Neural cell (in vitro differentiated cells): ENCODE measurements around the gene ARHGAP27.

Experiments used
- EP300 ChIP-seq: fragments of 450-650 bp; conservative IDR thresholded peaks from 2 replicates; pipeline ENCODE4 v1.6.1; 2014; ENCODE audit warnings: antibody characterized with exemption, mild to moderate bottlenecking, moderate library complexity; ENCODE audit not compliant: poor library complexity, severe bottlenecking
- EZH2 ChIP-seq: fragments of 200-600, 300-800 bp; shearing (Covaris generic), sonication (generic); IDR thresholded peaks from 2 replicates; pipeline ENCODE4 v1.6.1; 2014; ENCODE audit warnings: antibody characterized with exemption, low read length, borderline replicate concordance, mild to moderate bottlenecking; ENCODE audit not compliant: insufficient read depth, poor library complexity, severe bottlenecking
- MXI1 ChIP-seq: fragments of 450-650 bp; conservative IDR thresholded peaks from 2 replicates; pipeline ENCODE4 v1.6.1; 2014; ENCODE audit warnings: antibody characterized with exemption, mild to moderate bottlenecking; ENCODE audit not compliant: poor library complexity, severe bottlenecking
- POLR2AphosphoS5 ChIP-seq: IDR thresholded peaks from 2 replicates; pipeline ENCODE4 v1.6.1; 2012
- RAD21 ChIP-seq: fragments of 450-650 bp; conservative IDR thresholded peaks from 2 replicates; pipeline ENCODE4 v1.6.1; 2014; ENCODE audit warnings: antibody characterized with exemption, mild to moderate bottlenecking, moderate library complexity
- SMC3 ChIP-seq: fragments of 450-650 bp; conservative IDR thresholded peaks from 2 replicates; pipeline ENCODE4 v1.6.1; 2014; ENCODE audit warnings: antibody characterized with exemption, mild to moderate bottlenecking, moderate library complexity; ENCODE audit not compliant: poor library complexity
- TAF1 ChIP-seq: IDR thresholded peaks from 2 replicates; pipeline ENCODE4 v1.6.1; 2012; ENCODE audit warnings: low read depth
- TF ChIP-seq, protein P1 (sequence below): fragments of 450-650 bp; IDR thresholded peaks from 2 replicates; pipeline ENCODE4 v1.5.1; 2014; ENCODE audit warnings: antibody characterized with exemption, mild to moderate bottlenecking, moderate library complexity; ENCODE audit not compliant: poor library complexity, severe bottlenecking
- TF ChIP-seq, protein P2 (sequence below): IDR thresholded peaks from 2 replicates; pipeline ENCODE4 v1.6.1; 2012; ENCODE audit warnings: borderline replicate concordance

DNA sequence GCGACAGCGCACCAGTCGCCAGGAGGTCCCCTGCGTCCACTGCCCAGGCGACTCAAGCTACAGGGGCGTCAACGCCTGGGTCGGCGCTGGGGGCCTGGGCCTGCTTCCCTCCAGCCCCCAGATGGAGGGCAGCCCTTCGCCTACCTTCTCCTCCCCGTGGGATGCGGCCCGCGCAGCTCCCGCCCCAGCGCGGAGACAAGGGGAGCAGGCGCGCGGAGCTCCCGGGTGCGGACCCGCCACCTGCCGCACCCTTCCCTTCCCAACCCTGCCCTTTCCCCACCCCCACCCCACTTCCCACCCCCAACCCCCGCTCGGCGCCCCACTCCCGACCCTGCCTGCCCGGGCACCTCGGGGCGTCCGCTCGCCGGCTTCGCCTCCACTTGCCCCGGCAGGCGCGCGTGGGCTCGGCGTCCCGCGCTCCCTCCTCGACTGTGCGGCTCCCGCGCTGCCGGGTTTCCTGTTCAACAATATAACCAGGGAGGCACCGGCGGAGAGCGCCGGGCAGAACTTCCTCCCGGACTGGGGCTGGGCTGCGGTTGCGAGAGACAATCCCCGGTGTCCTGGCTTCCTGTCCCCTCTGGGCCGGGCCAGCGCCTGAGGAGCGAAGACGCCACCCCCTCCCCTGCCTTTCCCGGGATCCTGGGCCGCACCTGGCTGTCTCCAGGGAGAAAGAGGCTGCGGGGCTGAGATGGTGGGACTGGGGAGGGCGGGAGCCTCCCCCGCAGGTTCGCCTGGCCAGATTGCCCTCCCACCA is at the start of gene ARHGAP27:
- TF ChIP-seq, protein P1, sequence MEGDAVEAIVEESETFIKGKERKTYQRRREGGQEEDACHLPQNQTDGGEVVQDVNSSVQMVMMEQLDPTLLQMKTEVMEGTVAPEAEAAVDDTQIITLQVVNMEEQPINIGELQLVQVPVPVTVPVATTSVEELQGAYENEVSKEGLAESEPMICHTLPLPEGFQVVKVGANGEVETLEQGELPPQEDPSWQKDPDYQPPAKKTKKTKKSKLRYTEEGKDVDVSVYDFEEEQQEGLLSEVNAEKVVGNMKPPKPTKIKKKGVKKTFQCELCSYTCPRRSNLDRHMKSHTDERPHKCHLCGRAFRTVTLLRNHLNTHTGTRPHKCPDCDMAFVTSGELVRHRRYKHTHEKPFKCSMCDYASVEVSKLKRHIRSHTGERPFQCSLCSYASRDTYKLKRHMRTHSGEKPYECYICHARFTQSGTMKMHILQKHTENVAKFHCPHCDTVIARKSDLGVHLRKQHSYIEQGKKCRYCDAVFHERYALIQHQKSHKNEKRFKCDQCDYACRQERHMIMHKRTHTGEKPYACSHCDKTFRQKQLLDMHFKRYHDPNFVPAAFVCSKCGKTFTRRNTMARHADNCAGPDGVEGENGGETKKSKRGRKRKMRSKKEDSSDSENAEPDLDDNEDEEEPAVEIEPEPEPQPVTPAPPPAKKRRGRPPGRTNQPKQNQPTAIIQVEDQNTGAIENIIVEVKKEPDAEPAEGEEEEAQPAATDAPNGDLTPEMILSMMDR = no peak
- TF ChIP-seq EZH2 = no peak
- no peak for TF ChIP-seq EP300
- no peak for TF ChIP-seq MXI1
- no peak for TF ChIP-seq POLR2AphosphoS5
- TF ChIP-seq, protein P2, sequence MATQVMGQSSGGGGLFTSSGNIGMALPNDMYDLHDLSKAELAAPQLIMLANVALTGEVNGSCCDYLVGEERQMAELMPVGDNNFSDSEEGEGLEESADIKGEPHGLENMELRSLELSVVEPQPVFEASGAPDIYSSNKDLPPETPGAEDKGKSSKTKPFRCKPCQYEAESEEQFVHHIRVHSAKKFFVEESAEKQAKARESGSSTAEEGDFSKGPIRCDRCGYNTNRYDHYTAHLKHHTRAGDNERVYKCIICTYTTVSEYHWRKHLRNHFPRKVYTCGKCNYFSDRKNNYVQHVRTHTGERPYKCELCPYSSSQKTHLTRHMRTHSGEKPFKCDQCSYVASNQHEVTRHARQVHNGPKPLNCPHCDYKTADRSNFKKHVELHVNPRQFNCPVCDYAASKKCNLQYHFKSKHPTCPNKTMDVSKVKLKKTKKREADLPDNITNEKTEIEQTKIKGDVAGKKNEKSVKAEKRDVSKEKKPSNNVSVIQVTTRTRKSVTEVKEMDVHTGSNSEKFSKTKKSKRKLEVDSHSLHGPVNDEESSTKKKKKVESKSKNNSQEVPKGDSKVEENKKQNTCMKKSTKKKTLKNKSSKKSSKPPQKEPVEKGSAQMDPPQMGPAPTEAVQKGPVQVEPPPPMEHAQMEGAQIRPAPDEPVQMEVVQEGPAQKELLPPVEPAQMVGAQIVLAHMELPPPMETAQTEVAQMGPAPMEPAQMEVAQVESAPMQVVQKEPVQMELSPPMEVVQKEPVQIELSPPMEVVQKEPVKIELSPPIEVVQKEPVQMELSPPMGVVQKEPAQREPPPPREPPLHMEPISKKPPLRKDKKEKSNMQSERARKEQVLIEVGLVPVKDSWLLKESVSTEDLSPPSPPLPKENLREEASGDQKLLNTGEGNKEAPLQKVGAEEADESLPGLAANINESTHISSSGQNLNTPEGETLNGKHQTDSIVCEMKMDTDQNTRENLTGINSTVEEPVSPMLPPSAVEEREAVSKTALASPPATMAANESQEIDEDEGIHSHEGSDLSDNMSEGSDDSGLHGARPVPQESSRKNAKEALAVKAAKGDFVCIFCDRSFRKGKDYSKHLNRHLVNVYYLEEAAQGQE = no peak
- no peak for TF ChIP-seq TAF1
- no peak for TF ChIP-seq RAD21
- TF ChIP-seq SMC3 = no peak
